ENCODE measurements around the gene TXNDC16. TPM values are rescaled to one million over a fixed set of nuclear protein-coding genes. Genes with fewer than 3 reads are reported as not detected.

The TXNDC16 gene
- total RNA-seq, 2 donors from 2014 or later: 6.4 to 16.3 TPM

Other genes starting within 250 kb of the TXNDC16 start
- gene PTGER2, start 238.2 kb downstream of the TXNDC16 start, total RNA-seq: 10 to 100 TPM; 94.5 to 96.0 TPM
- under 1 TPM; 0.36 to 0.38 TPM for gene GPR137C, start 331 bp upstream of the TXNDC16 start, total RNA-seq
- gene ERO1A, start 143.1 kb upstream of the TXNDC16 start, total RNA-seq: 100 to 1,000 TPM; 142 to 146 TPM
- 100 to 1,000 TPM; 123 to 129 TPM for gene PSMC6, start 154.7 kb upstream of the TXNDC16 start, total RNA-seq
- gene STYX, start 177.7 kb upstream of the TXNDC16 start, total RNA-seq: 10 to 100 TPM; 11.9 to 13.2 TPM
- 10 to 100 TPM; 25.9 to 31.4 TPM for gene GNPNAT1, start 239.1 kb upstream of the TXNDC16 start, total RNA-seq